ENCODE measurements around the gene MICB. TPM values are rescaled to one million over a fixed set of nuclear protein-coding genes. Genes with fewer than 3 reads are reported as not detected.
A peak's percentile ranks its signal among the peaks of the same experiment; 100 is the strongest.

The MICB gene
- total and polyA plus RNA-seq, 9 of the 15 experiments (the other 6 are each of a cell fraction or from before 2014, with no cell fraction given), result 13.3 to 34.5 (median 19.8) TPM

DNA sequence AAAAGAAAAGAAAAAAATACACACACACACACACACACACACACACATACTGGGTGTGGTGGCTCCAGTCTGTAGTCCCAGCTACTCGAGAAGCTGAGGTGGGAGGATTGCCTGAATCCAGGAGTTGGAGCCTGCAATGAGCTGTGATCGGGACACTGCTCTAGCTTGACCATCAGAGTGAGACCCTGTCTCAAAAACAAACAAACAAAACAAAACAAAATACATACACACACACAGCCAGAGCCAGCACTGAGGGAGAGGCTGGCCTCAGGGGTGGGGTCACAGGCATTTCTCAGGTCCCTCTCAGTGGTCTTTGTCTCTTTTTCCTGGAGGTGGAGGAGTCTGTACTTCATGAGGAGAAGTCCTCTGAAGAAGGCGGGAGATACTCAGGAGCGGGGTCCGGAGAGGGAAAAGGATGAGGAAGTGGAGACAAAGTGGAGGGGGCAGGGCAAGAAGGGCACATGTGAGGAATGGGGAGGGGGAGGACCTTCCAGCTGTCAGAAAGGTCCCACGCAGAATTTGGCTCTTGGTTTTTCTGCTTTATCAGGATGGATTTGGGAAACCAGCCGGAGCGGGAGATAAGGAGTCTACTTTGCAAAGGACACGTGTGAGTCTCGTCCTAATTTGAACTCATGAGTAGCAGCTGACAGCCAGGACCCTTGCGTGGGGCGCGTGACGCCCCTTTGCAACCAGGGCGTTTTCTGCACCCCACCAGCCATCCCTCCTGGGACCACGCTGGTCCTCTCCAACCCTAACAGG lies 7.7 kb upstream of the MICB start (continued):
- TF ChIP-seq, protein P1, sequence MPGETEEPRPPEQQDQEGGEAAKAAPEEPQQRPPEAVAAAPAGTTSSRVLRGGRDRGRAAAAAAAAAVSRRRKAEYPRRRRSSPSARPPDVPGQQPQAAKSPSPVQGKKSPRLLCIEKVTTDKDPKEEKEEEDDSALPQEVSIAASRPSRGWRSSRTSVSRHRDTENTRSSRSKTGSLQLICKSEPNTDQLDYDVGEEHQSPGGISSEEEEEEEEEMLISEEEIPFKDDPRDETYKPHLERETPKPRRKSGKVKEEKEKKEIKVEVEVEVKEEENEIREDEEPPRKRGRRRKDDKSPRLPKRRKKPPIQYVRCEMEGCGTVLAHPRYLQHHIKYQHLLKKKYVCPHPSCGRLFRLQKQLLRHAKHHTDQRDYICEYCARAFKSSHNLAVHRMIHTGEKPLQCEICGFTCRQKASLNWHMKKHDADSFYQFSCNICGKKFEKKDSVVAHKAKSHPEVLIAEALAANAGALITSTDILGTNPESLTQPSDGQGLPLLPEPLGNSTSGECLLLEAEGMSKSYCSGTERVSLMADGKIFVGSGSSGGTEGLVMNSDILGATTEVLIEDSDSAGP (CRISPR knock-in tag; IDR thresholded peaks at IDR 0.05), result no peak
- TF ChIP-seq HNRNPUL1 (IDR thresholded peaks at IDR 0.05; ENCODE audit: low read length) (no peak), ZNF717 (CRISPR knock-in tag; IDR thresholded peaks at IDR 0.05) (no peak), ETS2 (tag; IDR thresholded peaks at IDR 0.05; ENCODE audit: borderline replicate concordance, poor library complexity, severe bottlenecking) (no peak), NEUROD1 (IDR thresholded peaks at IDR 0.05; ENCODE audit: borderline replicate concordance, low read depth, low read length, partially characterized antibody) (no peak), NRF1 (conservative IDR thresholded peaks at IDR 0.05 in 1 of 2, IDR thresholded peaks at IDR 0.05 in 1 of 2) (0 out of 4 replicates have a peak, but pooled peaks of 1 of the 2 experiments have one; percentile 25), TRIM24 (IDR thresholded peaks at IDR 0.05) (peak; percentile 63 to 64; a peak in 3 of 4 replicates), TAF9B (IDR thresholded peaks at IDR 0.05; ENCODE audit: partially characterized antibody) (peak; percentile 49), ZNF644 (tag; IDR thresholded peaks at IDR 0.05; ENCODE audit: low read depth) (no peak; the same call in 1 of the 2 replicates)
- TF ChIP-seq, protein P2, sequence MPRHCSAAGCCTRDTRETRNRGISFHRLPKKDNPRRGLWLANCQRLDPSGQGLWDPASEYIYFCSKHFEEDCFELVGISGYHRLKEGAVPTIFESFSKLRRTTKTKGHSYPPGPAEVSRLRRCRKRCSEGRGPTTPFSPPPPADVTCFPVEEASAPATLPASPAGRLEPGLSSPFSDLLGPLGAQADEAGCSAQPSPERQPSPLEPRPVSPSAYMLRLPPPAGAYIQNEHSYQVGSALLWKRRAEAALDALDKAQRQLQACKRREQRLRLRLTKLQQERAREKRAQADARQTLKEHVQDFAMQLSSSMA (CRISPR knock-in tag; IDR thresholded peaks at IDR 0.05), result no peak
- TF ChIP-seq, protein P3, sequence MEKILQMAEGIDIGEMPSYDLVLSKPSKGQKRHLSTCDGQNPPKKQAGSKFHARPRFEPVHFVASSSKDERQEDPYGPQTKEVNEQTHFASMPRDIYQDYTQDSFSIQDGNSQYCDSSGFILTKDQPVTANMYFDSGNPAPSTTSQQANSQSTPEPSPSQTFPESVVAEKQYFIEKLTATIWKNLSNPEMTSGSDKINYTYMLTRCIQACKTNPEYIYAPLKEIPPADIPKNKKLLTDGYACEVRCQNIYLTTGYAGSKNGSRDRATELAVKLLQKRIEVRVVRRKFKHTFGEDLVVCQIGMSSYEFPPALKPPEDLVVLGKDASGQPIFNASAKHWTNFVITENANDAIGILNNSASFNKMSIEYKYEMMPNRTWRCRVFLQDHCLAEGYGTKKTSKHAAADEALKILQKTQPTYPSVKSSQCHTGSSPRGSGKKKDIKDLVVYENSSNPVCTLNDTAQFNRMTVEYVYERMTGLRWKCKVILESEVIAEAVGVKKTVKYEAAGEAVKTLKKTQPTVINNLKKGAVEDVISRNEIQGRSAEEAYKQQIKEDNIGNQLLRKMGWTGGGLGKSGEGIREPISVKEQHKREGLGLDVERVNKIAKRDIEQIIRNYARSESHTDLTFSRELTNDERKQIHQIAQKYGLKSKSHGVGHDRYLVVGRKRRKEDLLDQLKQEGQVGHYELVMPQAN (IDR thresholded peaks at IDR 0.05; ENCODE audit: borderline replicate concordance), result peak; percentile 50; the same call in 1 of the 2 replicates
- TF ChIP-seq, protein P4, sequence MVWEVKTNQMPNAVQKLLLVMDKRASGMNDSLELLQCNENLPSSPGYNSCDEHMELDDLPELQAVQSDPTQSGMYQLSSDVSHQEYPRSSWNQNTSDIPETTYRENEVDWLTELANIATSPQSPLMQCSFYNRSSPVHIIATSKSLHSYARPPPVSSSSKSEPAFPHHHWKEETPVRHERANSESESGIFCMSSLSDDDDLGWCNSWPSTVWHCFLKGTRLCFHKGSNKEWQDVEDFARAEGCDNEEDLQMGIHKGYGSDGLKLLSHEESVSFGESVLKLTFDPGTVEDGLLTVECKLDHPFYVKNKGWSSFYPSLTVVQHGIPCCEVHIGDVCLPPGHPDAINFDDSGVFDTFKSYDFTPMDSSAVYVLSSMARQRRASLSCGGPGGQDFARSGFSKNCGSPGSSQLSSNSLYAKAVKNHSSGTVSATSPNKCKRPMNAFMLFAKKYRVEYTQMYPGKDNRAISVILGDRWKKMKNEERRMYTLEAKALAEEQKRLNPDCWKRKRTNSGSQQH (CRISPR knock-in tag; IDR thresholded peaks at IDR 0.05), result no peak
- TF ChIP-seq, protein P5, sequence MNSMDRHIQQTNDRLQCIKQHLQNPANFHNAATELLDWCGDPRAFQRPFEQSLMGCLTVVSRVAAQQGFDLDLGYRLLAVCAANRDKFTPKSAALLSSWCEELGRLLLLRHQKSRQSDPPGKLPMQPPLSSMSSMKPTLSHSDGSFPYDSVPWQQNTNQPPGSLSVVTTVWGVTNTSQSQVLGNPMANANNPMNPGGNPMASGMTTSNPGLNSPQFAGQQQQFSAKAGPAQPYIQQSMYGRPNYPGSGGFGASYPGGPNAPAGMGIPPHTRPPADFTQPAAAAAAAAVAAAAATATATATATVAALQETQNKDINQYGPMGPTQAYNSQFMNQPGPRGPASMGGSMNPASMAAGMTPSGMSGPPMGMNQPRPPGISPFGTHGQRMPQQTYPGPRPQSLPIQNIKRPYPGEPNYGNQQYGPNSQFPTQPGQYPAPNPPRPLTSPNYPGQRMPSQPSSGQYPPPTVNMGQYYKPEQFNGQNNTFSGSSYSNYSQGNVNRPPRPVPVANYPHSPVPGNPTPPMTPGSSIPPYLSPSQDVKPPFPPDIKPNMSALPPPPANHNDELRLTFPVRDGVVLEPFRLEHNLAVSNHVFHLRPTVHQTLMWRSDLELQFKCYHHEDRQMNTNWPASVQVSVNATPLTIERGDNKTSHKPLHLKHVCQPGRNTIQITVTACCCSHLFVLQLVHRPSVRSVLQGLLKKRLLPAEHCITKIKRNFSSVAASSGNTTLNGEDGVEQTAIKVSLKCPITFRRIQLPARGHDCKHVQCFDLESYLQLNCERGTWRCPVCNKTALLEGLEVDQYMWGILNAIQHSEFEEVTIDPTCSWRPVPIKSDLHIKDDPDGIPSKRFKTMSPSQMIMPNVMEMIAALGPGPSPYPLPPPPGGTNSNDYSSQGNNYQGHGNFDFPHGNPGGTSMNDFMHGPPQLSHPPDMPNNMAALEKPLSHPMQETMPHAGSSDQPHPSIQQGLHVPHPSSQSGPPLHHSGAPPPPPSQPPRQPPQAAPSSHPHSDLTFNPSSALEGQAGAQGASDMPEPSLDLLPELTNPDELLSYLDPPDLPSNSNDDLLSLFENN (IDR thresholded peaks at IDR 0.05; ENCODE audit: low read depth in 2 of 2, low read length in 2 of 2), result 0 out of 4 replicates have a peak, but pooled peaks of 1 of the 2 experiments have one; percentile 28
- TF ChIP-seq, protein P6, sequence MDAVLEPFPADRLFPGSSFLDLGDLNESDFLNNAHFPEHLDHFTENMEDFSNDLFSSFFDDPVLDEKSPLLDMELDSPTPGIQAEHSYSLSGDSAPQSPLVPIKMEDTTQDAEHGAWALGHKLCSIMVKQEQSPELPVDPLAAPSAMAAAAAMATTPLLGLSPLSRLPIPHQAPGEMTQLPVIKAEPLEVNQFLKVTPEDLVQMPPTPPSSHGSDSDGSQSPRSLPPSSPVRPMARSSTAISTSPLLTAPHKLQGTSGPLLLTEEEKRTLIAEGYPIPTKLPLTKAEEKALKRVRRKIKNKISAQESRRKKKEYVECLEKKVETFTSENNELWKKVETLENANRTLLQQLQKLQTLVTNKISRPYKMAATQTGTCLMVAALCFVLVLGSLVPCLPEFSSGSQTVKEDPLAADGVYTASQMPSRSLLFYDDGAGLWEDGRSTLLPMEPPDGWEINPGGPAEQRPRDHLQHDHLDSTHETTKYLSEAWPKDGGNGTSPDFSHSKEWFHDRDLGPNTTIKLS (IDR thresholded peaks at IDR 0.05; ENCODE audit: borderline replicate concordance, low read depth), result 0 out of 2 replicates have a peak, but pooled peaks have one; percentile 28

Data from K562 (cell line).